Keratinocyte (primary cell): Measurements from ENCODE around the gene PTGES2. TPM values are rescaled to one million over a fixed set of nuclear protein-coding genes. Genes with fewer than 3 reads are reported as not detected.

ENCODE experiments used
- DNase-seq: peaks from one replicate; pipeline ENCODE4 v3.0.0-alpha.2; 2011; ENCODE audit warnings: low read depth, missing footprints, low spot score
- FAIRE-seq: peaks from 2 replicates; lab custom pipeline; 2011; peaks lifted over from hg19 to GRCh38; lab: Jason Lieb, UNC
- H2AFZ ChIP-seq: 2 replicates; pipeline ENCODE4 v1.6.0; 2012; ENCODE audit warnings: low read length, control low read depth, inconsistent platforms; ENCODE audit not compliant: control insufficient read depth
- H3K27ac ChIP-seq: 2 replicates; pipeline ENCODE4 v1.5.1; 2011; ENCODE audit warnings: low read length; ENCODE audit not compliant: control insufficient read depth, insufficient read depth
- H3K27me3 ChIP-seq: 3 replicates; pipeline ENCODE4 v1.6.0; 2011; ENCODE audit warnings: low read length; ENCODE audit not compliant: control insufficient read depth, insufficient read depth; ENCODE audit errors: extremely low read depth
- H3K36me3 ChIP-seq, 2 experiments: 2 replicates in 1 of 2; 3 replicates in 1 of 2; pipeline ENCODE4 v1.5.1; 2011; ENCODE audit warnings: low read length in 2 of 2, mild to moderate bottlenecking in 1 of 2; ENCODE audit not compliant: control insufficient read depth in 2 of 2, insufficient read depth in 2 of 2; ENCODE audit errors: extremely low read depth in 1 of 2
- H3K4me1 ChIP-seq: 3 replicates; pipeline ENCODE4 v1.5.1; 2011; ENCODE audit warnings: low read length; ENCODE audit not compliant: control insufficient read depth, insufficient read depth; ENCODE audit errors: extremely low read depth
- H3K4me2 ChIP-seq: 3 replicates; pipeline ENCODE4 v1.6.0; 2011; ENCODE audit warnings: low read depth, low read length; ENCODE audit not compliant: control insufficient read depth, insufficient read depth; ENCODE audit errors: extremely low read depth
- H3K4me3 ChIP-seq, 3 experiments: fragments of 200-600 bp in 1 of 3; sonication (generic) in 1 of 3; 2 replicates in 2 of 3; 3 replicates in 1 of 3; pipeline ENCODE4 v1.5.1; 2011 to 2016; ENCODE audit warnings: low read length in 3 of 3, mild to moderate bottlenecking in 3 of 3, control low read depth in 2 of 3, inconsistent platforms in 1 of 3, low read depth in 1 of 3, mixed read lengths in 1 of 3, mixed run types in 1 of 3, moderate library complexity in 1 of 3; ENCODE audit not compliant: control insufficient read depth in 2 of 3, insufficient read depth in 2 of 3; ENCODE audit errors: extremely low read depth in 1 of 3
- H3K79me2 ChIP-seq: 2 replicates; pipeline ENCODE4 v1.6.0; 2012; ENCODE audit warnings: low read length; ENCODE audit not compliant: control insufficient read depth, insufficient read depth
- H3K9ac ChIP-seq: 3 replicates; pipeline ENCODE4 v1.6.0; 2011; ENCODE audit warnings: low read length; ENCODE audit not compliant: control insufficient read depth, insufficient read depth; ENCODE audit errors: extremely low read depth
- H3K9me1 ChIP-seq: 3 replicates; pipeline ENCODE4 v1.6.0; 2011; ENCODE audit warnings: low read length; ENCODE audit not compliant: control insufficient read depth, insufficient read depth; ENCODE audit errors: extremely low read depth
- H3K9me3 ChIP-seq: 2 replicates; pipeline ENCODE4 v1.5.1; 2012; ENCODE audit warnings: low read depth, low read length; ENCODE audit not compliant: control insufficient read depth
- H4K20me1 ChIP-seq: 3 replicates; pipeline ENCODE4 v1.6.0; 2011; ENCODE audit warnings: low read length; ENCODE audit not compliant: control insufficient read depth, insufficient read depth; ENCODE audit errors: extremely low read depth
- EZH2 ChIP-seq: IDR thresholded peaks from one replicate; pipeline ENCODE4 v1.6.1; 2012; ENCODE audit warnings: inconsistent platforms, mild to moderate bottlenecking, low read length, moderate library complexity
- dilution Hi-C: fragments of 300-500 bp; cut with MboI; formaldehyde crosslinking; loops from one replicate; pipeline ENCODE4 v1.7.0; 2020; ENCODE audit warnings: low sequenced_read_pairs; ENCODE audit not compliant: extremely low pct_ligation_motif_present
- polyA plus RNA-seq, 5 experiments: library from polyadenylated mRNA; depleted of rRNA in 3 of 5; stranded (reverse) in 3 of 5; stranded (forward) in 1 of 5; unstranded in 1 of 5; fragments of >200 nt; gene quantifications; 1 replicate in 1 of 5; 2 replicates in 3 of 5; 3 replicates in 1 of 5; pipeline versions ENCODE4 v1.2.1 to v1.2.3, GENCODE V29; 2011 to 2012; ENCODE audit warnings: missing spikeins in 2 of 5, low read depth in 1 of 5, low replicate concordance in 1 of 5
- TF ChIP-seq, protein P1 (sequence below), 3 experiments: IDR thresholded peaks in 1 of 3; conservative IDR thresholded peaks in 1 of 3; optimal IDR thresholded peaks in 1 of 3; 2 replicates in 2 of 3; 3 replicates in 1 of 3; pipeline versions ENCODE3 to v1.5.1; 2011; ENCODE audit warnings: low read length in 3 of 3, mild to moderate bottlenecking in 3 of 3, moderate library complexity in 2 of 3, control low read depth in 1 of 3, inconsistent platforms in 1 of 3; ENCODE audit not compliant: insufficient read depth in 2 of 3; ENCODE audit errors: extremely low read depth in 1 of 3

PTGES2 gene
- polyA plus RNA-seq, 1 donor (not counting 4 experiments of a cell fraction or from before 2014, with no cell fraction given) = 68.7 TPM

DNA sequence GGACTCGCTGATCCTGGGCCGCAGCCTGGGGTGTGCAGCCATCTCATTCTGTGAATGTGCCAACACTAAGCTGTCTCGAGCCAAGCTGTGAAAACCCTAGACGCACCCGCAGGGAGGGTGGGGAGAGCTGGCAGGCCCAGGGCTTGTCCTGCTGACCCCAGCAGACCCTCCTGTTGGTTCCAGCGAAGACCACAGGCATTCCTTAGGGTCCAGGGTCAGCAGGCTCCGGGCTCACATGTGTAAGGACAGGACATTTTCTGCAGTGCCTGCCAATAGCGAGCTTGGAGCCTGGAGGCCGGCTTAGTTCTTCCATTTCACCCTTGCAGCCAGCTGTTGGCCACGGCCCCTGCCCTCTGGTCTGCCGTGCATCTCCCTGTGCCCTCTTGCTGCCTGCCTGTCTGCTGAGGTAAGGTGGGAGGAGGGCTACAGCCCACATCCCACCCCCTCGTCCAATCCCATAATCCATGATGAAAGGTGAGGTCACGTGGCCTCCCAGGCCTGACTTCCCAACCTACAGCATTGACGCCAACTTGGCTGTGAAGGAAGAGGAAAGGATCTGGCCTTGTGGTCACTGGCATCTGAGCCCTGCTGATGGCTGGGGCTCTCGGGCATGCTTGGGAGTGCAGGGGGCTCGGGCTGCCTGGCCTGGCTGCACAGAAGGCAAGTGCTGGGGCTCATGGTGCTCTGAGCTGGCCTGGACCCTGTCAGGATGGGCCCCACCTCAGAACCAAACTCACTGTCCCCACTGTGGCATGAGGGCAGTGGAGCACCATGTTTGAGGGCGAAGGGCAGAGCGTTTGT, 19.9 kb downstream of the PTGES2 start:
- H2AFZ ChIP-seq = no peak overlapping the region
- DNase-seq = no peak
- no peak overlapping the region for H3K4me3 ChIP-seq
- no peaks in the 10 kb centered on the region for H3K4me1 ChIP-seq
- no peak for FAIRE-seq
- H3K9me1 ChIP-seq = no peaks in the 10 kb centered on the region
- no peak overlapping the region for H3K4me2 ChIP-seq
- H3K36me3 ChIP-seq = peaks cover 32 to 41% of the 10 kb centered on the region in 2 experiments
- H4K20me1 ChIP-seq = no peaks in the 10 kb centered on the region
- no peaks in the 10 kb centered on the region for H3K79me2 ChIP-seq
- dilution Hi-C loops = no loop called here
- H3K9me3 ChIP-seq = no peaks in the 10 kb centered on the region
- H3K9ac ChIP-seq = no peak overlapping the region
- TF ChIP-seq, protein P1, sequence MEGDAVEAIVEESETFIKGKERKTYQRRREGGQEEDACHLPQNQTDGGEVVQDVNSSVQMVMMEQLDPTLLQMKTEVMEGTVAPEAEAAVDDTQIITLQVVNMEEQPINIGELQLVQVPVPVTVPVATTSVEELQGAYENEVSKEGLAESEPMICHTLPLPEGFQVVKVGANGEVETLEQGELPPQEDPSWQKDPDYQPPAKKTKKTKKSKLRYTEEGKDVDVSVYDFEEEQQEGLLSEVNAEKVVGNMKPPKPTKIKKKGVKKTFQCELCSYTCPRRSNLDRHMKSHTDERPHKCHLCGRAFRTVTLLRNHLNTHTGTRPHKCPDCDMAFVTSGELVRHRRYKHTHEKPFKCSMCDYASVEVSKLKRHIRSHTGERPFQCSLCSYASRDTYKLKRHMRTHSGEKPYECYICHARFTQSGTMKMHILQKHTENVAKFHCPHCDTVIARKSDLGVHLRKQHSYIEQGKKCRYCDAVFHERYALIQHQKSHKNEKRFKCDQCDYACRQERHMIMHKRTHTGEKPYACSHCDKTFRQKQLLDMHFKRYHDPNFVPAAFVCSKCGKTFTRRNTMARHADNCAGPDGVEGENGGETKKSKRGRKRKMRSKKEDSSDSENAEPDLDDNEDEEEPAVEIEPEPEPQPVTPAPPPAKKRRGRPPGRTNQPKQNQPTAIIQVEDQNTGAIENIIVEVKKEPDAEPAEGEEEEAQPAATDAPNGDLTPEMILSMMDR (optimal IDR thresholded peaks at IDR 0.05 in 1 of 3, IDR thresholded peaks at IDR 0.05 in 1 of 3, conservative IDR thresholded peaks at IDR 0.05 in 1 of 3; ENCODE audit: extremely low read depth in 1 of 3, insufficient read depth in 2 of 3, low read length in 3 of 3) = no peak
- TF ChIP-seq EZH2 = no peak
- H3K27ac ChIP-seq = no peak overlapping the region
- H3K27me3 ChIP-seq = no peaks in the 10 kb centered on the region

DNA sequence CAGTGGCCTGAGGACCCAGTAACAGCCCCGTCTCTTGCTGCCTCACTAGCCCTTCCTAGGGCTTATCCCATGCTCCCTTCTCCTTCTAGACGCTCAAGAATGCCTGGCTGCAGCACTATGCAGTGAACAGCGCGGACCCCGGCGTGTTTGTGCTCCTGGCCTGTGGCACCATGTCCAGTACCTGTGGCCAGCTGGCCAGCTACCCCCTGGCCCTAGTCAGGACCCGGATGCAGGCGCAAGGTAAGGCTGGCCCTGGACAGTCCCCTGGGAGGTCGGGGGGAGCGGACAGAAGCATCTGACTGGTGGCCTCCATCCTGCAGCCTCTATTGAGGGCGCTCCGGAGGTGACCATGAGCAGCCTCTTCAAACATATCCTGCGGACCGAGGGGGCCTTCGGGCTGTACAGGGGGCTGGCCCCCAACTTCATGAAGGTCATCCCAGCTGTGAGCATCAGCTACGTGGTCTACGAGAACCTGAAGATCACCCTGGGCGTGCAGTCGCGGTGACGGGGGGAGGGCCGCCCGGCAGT, 20.5 kb downstream of the PTGES2 start:
- no peak overlapping the region for H3K9ac ChIP-seq
- no peak overlapping the region for H3K27ac ChIP-seq
- H3K9me3 ChIP-seq = no peaks in the 10 kb centered on the region
- peaks cover 38 to 46% of the 10 kb centered on the region in 2 experiments for H3K36me3 ChIP-seq
- DNase-seq (no peak), FAIRE-seq (no peak)
- H4K20me1 ChIP-seq = no peaks in the 10 kb centered on the region
- H3K4me1 ChIP-seq = no peaks in the 10 kb centered on the region
- H3K79me2 ChIP-seq = no peaks in the 10 kb centered on the region
- H3K27me3 ChIP-seq = no peaks in the 10 kb centered on the region
- H3K9me1 ChIP-seq = no peaks in the 10 kb centered on the region
- TF ChIP-seq, protein P1 (optimal IDR thresholded peaks at IDR 0.05 in 1 of 3, IDR thresholded peaks at IDR 0.05 in 1 of 3, conservative IDR thresholded peaks at IDR 0.05 in 1 of 3; ENCODE audit: extremely low read depth in 1 of 3, insufficient read depth in 2 of 3, low read length in 3 of 3) = no peak
- TF ChIP-seq EZH2 = no peak
- dilution Hi-C loops = no loop called here
- no peak overlapping the region for H3K4me2 ChIP-seq
- no peak overlapping the region for H3K4me3 ChIP-seq
- H2AFZ ChIP-seq = no peak overlapping the region
